H1 (cell line): ENCODE data around the gene SCNM1. TPM values are rescaled to one million over a fixed set of nuclear protein-coding genes. Genes with fewer than 3 reads are reported as not detected.

Experiments
- CTCF ChIA-PET: fragments of 300-600 bp; sonication (Branson Sonifier 250); formaldehyde crosslinking; loops from one replicate; lab custom pipeline; 2021; ENCODE audit not compliant: partially characterized antibody; lab: Charles Lee
- POLR2A ChIA-PET: fragments of 300-600 bp; sonication (Branson Sonifier 250); formaldehyde crosslinking; loops from one replicate; lab custom pipeline; 2021; ENCODE audit warnings: inconsistent platforms; ENCODE audit not compliant: partially characterized antibody; lab: Charles Lee
- DNase-seq, 2 experiments: peaks; one replicate each; pipeline versions ENCODE4 v3.0.0 to v3.0.0-alpha.2; 2010 to 2022; ENCODE audit warnings: low spot score in 2 of 2, low read depth in 1 of 2, mixed read lengths in 1 of 2
- FAIRE-seq: peaks from 2 replicates; lab custom pipeline; 2011; peaks lifted over from hg19 to GRCh38; lab: Jason Lieb, UNC
- H2AFZ ChIP-seq: 2 replicates; pipeline ENCODE4 v1.8.1; 2012; ENCODE audit warnings: low read length, inconsistent platforms
- H2AK5ac ChIP-seq: 2 replicates; pipeline ENCODE4 v1.6.1; 2013; ENCODE audit warnings: low read depth, low read length
- H2BK120ac ChIP-seq: replicated peaks from 2 replicates; pipeline ENCODE3; 2013; ENCODE audit warnings: low read depth, low read length, inconsistent platforms
- H2BK12ac ChIP-seq: 2 replicates; pipeline ENCODE4 v1.6.1; 2013; ENCODE audit warnings: low read depth, low read length
- H2BK15ac ChIP-seq: 2 replicates; pipeline ENCODE4 v1.6.1; 2013; ENCODE audit warnings: low read length
- H2BK20ac ChIP-seq: 2 replicates; pipeline ENCODE4 v1.6.1; 2013; ENCODE audit warnings: low read length
- H2BK5ac ChIP-seq: 2 replicates; pipeline ENCODE4 v1.6.1; 2013; ENCODE audit warnings: low read depth, low read length
- H3K14ac ChIP-seq: 2 replicates; pipeline ENCODE4 v1.6.1; 2013; ENCODE audit warnings: inconsistent platforms; ENCODE audit not compliant: insufficient read length
- H3K18ac ChIP-seq: 2 replicates; pipeline ENCODE4 v1.6.1; 2013; ENCODE audit warnings: low read length; ENCODE audit errors: extremely low read depth
- H3K23ac ChIP-seq: 2 replicates; pipeline ENCODE4 v1.6.1; 2013; ENCODE audit warnings: inconsistent platforms; ENCODE audit not compliant: insufficient read length
- H3K23me2 ChIP-seq: 2 replicates; pipeline ENCODE4 v1.6.1; 2013; ENCODE audit warnings: low read depth, low read length
- H3K27ac ChIP-seq: 2 replicates; pipeline ENCODE4 v1.6.1; 2011; ENCODE audit warnings: low read depth, low read length, inconsistent platforms
- H3K27me3 ChIP-seq, 4 experiments: replicated peaks in 1 of 4; 1 replicate in 1 of 4; 2 replicates in 3 of 4; pipeline versions ENCODE4 v1.6.1 to v1.8.1; 2011 to 2013; ENCODE audit warnings: low read length in 3 of 4, mild to moderate bottlenecking in 3 of 4, inconsistent platforms in 2 of 4, mixed read lengths in 2 of 4, moderate library complexity in 1 of 4; ENCODE audit not compliant: control insufficient read depth in 3 of 4, insufficient read depth in 3 of 4; ENCODE audit errors: extremely low read depth in 1 of 4
- H3K36me3 ChIP-seq, 4 experiments: 2 replicates each; pipeline versions ENCODE4 v1.6.1 to v1.8.1; 2011 to 2013; ENCODE audit warnings: mild to moderate bottlenecking in 4 of 4, low read length in 3 of 4, moderate library complexity in 2 of 4, control low read depth in 1 of 4, inconsistent platforms in 1 of 4; ENCODE audit not compliant: insufficient read depth in 4 of 4, control insufficient read depth in 2 of 4
- H3K4ac ChIP-seq: replicated peaks from 2 replicates; pipeline ENCODE3; 2013; ENCODE audit warnings: low read length, low read depth, mixed read lengths, inconsistent platforms; ENCODE audit not compliant: insufficient read length
- H3K4me1 ChIP-seq, 4 experiments: replicated peaks in 1 of 4; 1 replicate in 1 of 4; 2 replicates in 3 of 4; pipeline versions ENCODE4 v1.6.1 to v1.8.1; 2011 to 2013; ENCODE audit warnings: low read length in 3 of 4, inconsistent platforms in 2 of 4, mixed read lengths in 1 of 4; ENCODE audit not compliant: insufficient read depth in 4 of 4, control insufficient read depth in 3 of 4
- H3K4me2 ChIP-seq, 2 experiments: 2 replicates each; pipeline versions ENCODE4 v1.6.1 to v1.8.1; 2011 to 2013; ENCODE audit warnings: low read depth in 2 of 2, low read length in 2 of 2, control low read depth in 1 of 2, inconsistent platforms in 1 of 2, mild to moderate bottlenecking in 1 of 2; ENCODE audit not compliant: insufficient read depth in 1 of 2
- H3K4me3 ChIP-seq, 4 experiments: fragments of 200-600, 300-600 bp in 1 of 4; sonication (generic), shearing (Covaris generic), sonication (Bioruptor Twin) in 1 of 4; 2 replicates each; pipeline versions ENCODE4 v1.5.1 to v1.8.1; 2011 to 2016; ENCODE audit warnings: low read length in 4 of 4, low read depth in 3 of 4, control low read depth in 2 of 4, inconsistent platforms in 2 of 4, mild to moderate bottlenecking in 2 of 4, mixed read lengths in 1 of 4, moderate library complexity in 1 of 4; ENCODE audit not compliant: insufficient read depth in 2 of 4; ENCODE audit errors: extremely low read depth in 1 of 4
- H3K56ac ChIP-seq: replicated peaks from 2 replicates; pipeline ENCODE3; 2013; ENCODE audit warnings: low read depth, mild to moderate bottlenecking, mixed read lengths, low read length, inconsistent platforms; ENCODE audit not compliant: insufficient read length
- H3K79me1 ChIP-seq: 2 replicates; pipeline ENCODE4 v1.6.1; 2013; ENCODE audit warnings: low read depth, low read length, control low read depth
- H3K79me2 ChIP-seq, 2 experiments: 2 replicates each; pipeline versions ENCODE4 v1.6.1 to v1.8.1; 2012 to 2013; ENCODE audit warnings: low read length in 2 of 2, mild to moderate bottlenecking in 2 of 2, inconsistent platforms in 1 of 2; ENCODE audit not compliant: insufficient read depth in 2 of 2, control insufficient read depth in 1 of 2
- H3K9ac ChIP-seq, 4 experiments: replicated peaks in 1 of 4; 1 replicate in 1 of 4; 2 replicates in 3 of 4; pipeline versions ENCODE4 v1.6.1 to v1.8.1; 2011 to 2013; ENCODE audit warnings: low read depth in 3 of 4, low read length in 3 of 4, control low read depth in 2 of 4, mild to moderate bottlenecking in 2 of 4, moderate library complexity in 2 of 4, inconsistent platforms in 1 of 4; ENCODE audit errors: extremely low read depth in 1 of 4
- H3K9me3 ChIP-seq, 2 experiments: 2 replicates each; pipeline versions ENCODE4 v1.6.1 to v1.8.1; 2012 to 2013; ENCODE audit warnings: mild to moderate bottlenecking in 2 of 2, moderate library complexity in 2 of 2, control low read depth in 1 of 2, inconsistent platforms in 1 of 2, low read depth in 1 of 2, low read length in 1 of 2, mixed read lengths in 1 of 2; ENCODE audit not compliant: insufficient read depth in 2 of 2
- H4K20me1 ChIP-seq, 2 experiments: replicated peaks in 1 of 2; 2 replicates each; pipeline versions ENCODE3 to v1.8.1; 2011 to 2013; ENCODE audit warnings: inconsistent platforms in 2 of 2, low read length in 2 of 2, mild to moderate bottlenecking in 1 of 2; ENCODE audit not compliant: insufficient read depth in 2 of 2, control insufficient read depth in 1 of 2
- H4K5ac ChIP-seq: 2 replicates; pipeline ENCODE4 v1.6.1; 2013; ENCODE audit warnings: low read length, low read depth, mixed read lengths, inconsistent platforms; ENCODE audit not compliant: insufficient read length
- H4K8ac ChIP-seq: 2 replicates; pipeline ENCODE4 v1.8.0; 2013; ENCODE audit warnings: mild to moderate bottlenecking, moderate library complexity, low read length, inconsistent platforms; ENCODE audit not compliant: insufficient read depth; ENCODE audit errors: extremely low read depth
- H4K91ac ChIP-seq: replicated peaks from 2 replicates; pipeline ENCODE3; 2013; ENCODE audit warnings: low read length, mixed read lengths, inconsistent platforms; ENCODE audit not compliant: insufficient read length
- CBX5 ChIP-seq: fragments of 300-800, 300-1000 bp; sonication (generic); IDR thresholded peaks from 2 replicates; pipeline ENCODE4 v1.7.1; 2016; ENCODE audit warnings: antibody characterized with exemption, low read length, low read depth
- WGBS, 2 experiments: shearing (Covaris generic) in 1 of 2; methylation state at CpG; one replicate each; pipeline versions ENCODE4 v1.1.6 to v1.1.7; 2013 to 2015; ENCODE audit warnings: low lambda C conversion rate in 2 of 2, mixed read lengths in 2 of 2, inconsistent platforms in 1 of 2, low coverage in 1 of 2, missing lambda C conversion rate in 1 of 2; ENCODE audit not compliant: insufficient replicate concordance in 2 of 2, insufficient coverage in 1 of 2, insufficient read length in 1 of 2; ENCODE audit errors: extremely low coverage in 1 of 2, missing lambda C conversion rate in 1 of 2; 5-methylcytosine and 5-hydroxymethylcytosine counted together
- polyA plus RNA-seq, 7 experiments: library from polyadenylated mRNA; depleted of rRNA in 3 of 7; stranded (reverse) in 5 of 7; unstranded in 2 of 7; fragments of >200 nt in 5 of 7; fragments of 200-250 nt in 2 of 7; gene quantifications; 1 replicate in 5 of 7; 2 replicates in 1 of 7; 4 replicates in 1 of 7; pipeline versions ENCODE4 v1.2.1 to v1.2.3, GENCODE V29; 2011 to 2013; ENCODE audit warnings: missing spikeins in 2 of 7, mixed read lengths in 2 of 7
- total RNA-seq: library from RNA; stranded (reverse); fragmentation: NEBNext Ultra II Directional; extraction: Animal tissue kit (Norgen Biotek cat#: 25700); gene quantifications from 2 replicates; pipeline ENCODE4 v1.2.1, GENCODE V29; 2021

SCNM1 gene
- total and polyA plus RNA-seq, 2 of the 8 experiments (the other 6 are each of a cell fraction or from before 2014, with no cell fraction given) = 13.6 to 46.2 TPM

- no peak overlapping the region for H3K4ac ChIP-seq
- H2BK15ac ChIP-seq = no peak overlapping the region
- H3K79me1 ChIP-seq = no peaks in the 10 kb centered on the region
- no peak overlapping the region; a peak in 1 of 7 replicates for H3K9ac ChIP-seq
- ChIA-PET POLR2A (interaction anchor here (1.4 to 1.9 kb wide), 2 partner anchors 8 to 13 kb away, joined by 4 to 7 read pairs; partner anchors contain the start of gene VPS72), CTCF (interaction anchor here (1.1 kb wide), 1 partner anchor 30 kb away, joined by 3 read pairs; no protein-coding TSS in a partner anchor)
- peaks cover 2 to 4% (median 3%) of the 10 kb centered on the region in 4 experiments; a peak in 3 of 7 replicates for H3K4me1 ChIP-seq
- H3K4me3 ChIP-seq = peak overlapping the region; percentile 74 to 99 (median 93)
- H3K23me2 ChIP-seq = peaks cover 13% of the 10 kb centered on the region
- H3K14ac ChIP-seq = no peak overlapping the region
- H4K5ac ChIP-seq = peak overlapping the region; percentile 31
- no peaks in the 10 kb centered on the region for H3K9me3 ChIP-seq
- H3K18ac ChIP-seq = no peak overlapping the region
- H2BK120ac ChIP-seq = no peak overlapping the region
- no peak for TF ChIP-seq CBX5
- H2BK5ac ChIP-seq = no peak overlapping the region; the same call in 1 of the 2 replicates
- FAIRE-seq = no peak
- H3K79me2 ChIP-seq = peaks cover 31 to 44% of the 10 kb centered on the region in 2 experiments
- H3K23ac ChIP-seq = no peak overlapping the region
- peaks cover 0 to 8% (median 1%) of the 10 kb centered on the region in 4 experiments; a peak in 2 of 8 replicates for H3K36me3 ChIP-seq
- peak overlapping the region; percentile 68 to 69 for H3K4me2 ChIP-seq
- H4K91ac ChIP-seq = no peak overlapping the region
- WGBS, 2 experiments = 13% methylated on average over 10 of the region's 10 CpGs; no CpG with 5 or more reads in 1 of the 2 experiments
- H3K27me3 ChIP-seq = no peaks in the 10 kb centered on the region
- no peak overlapping the region for H2AK5ac ChIP-seq
- H3K27ac ChIP-seq = no peak overlapping the region
- no peak overlapping the region for H3K56ac ChIP-seq
- DNase-seq = no peak
- no peak overlapping the region for H2BK20ac ChIP-seq
- no peak overlapping the region for H2BK12ac ChIP-seq
- H2AFZ ChIP-seq = peak overlapping the region; percentile 62; the same call in 1 of the 2 replicates
- peaks cover 4 to 5% of the 10 kb centered on the region in 2 experiments for H4K20me1 ChIP-seq
- no peak overlapping the region; the same call in 1 of the 2 replicates for H4K8ac ChIP-seq
Observed at GRCh38 chr1:151197863-151198253, 31.9 kb downstream of the SCNM1 start.
